Calu3 (cell line): ENCODE measurements around the gene C9orf43. TPM values are rescaled to one million over a fixed set of nuclear protein-coding genes. Genes with fewer than 3 reads are reported as not detected.

ENCODE experiments used
- BruUV-seq: library from RNA; stranded (reverse); fragments of 400-500 nt; replicated peaks from 2 replicates; lab custom pipeline; 2021; lab: Mats Ljungman, UMichigan
- CTCF ChIA-PET: fragments of 300-600 bp; sonication (Branson Sonifier 250); formaldehyde crosslinking; loops from one replicate; lab custom pipeline; 2022; ENCODE audit warnings: antibody characterized with exemption; lab: Charles Lee
- DNase-seq: peaks from one replicate; pipeline ENCODE4 v3.0.0; 2022
- H3K27ac Mint-ChIP-seq: one replicate; pipeline ENCODE4 v1.8.0; 2022; ENCODE audit warnings: mixed read lengths; ENCODE audit not compliant: unreplicated experiment
- H3K27me3 Mint-ChIP-seq: one replicate; pipeline ENCODE4 v1.8.0; 2022; ENCODE audit warnings: mixed read lengths; ENCODE audit not compliant: unreplicated experiment
- H3K36me3 Mint-ChIP-seq: one replicate; pipeline ENCODE4 v1.8.0; 2022; ENCODE audit warnings: mild to moderate bottlenecking, moderate library complexity, mixed read lengths; ENCODE audit not compliant: insufficient read depth, unreplicated experiment
- H3K4me1 Mint-ChIP-seq: one replicate; pipeline ENCODE4 v1.8.0; 2022; ENCODE audit warnings: mild to moderate bottlenecking, low read depth, mixed read lengths; ENCODE audit not compliant: unreplicated experiment
- H3K4me3 Mint-ChIP-seq: one replicate; pipeline ENCODE4 v1.8.0; 2022; ENCODE audit warnings: mild to moderate bottlenecking, low read depth, moderate library complexity, mixed read lengths; ENCODE audit not compliant: unreplicated experiment
- H3K9me3 Mint-ChIP-seq: one replicate; pipeline ENCODE4 v1.8.0; 2022; ENCODE audit warnings: low read depth, mixed read lengths; ENCODE audit not compliant: unreplicated experiment
- intact Hi-C: fragments of 100-400 bp; cut with micrococcal nuclease; formaldehyde crosslinking; loops from one replicate; pipeline ENCODE4 v1.10.0; 2022; ENCODE audit not compliant: unreplicated experiment
- total RNA-seq: library from RNA; stranded (reverse); gene quantifications from 2 replicates; pipeline ENCODE4 v1.2.3, GENCODE V29; 2022
- TF ChIP-seq, protein P1 (sequence below): fragments of 200-600 bp; IDR thresholded peaks from one replicate; pipeline ENCODE4 v1.8.0; 2022; ENCODE audit warnings: antibody characterized with exemption; ENCODE audit not compliant: unreplicated experiment

The C9orf43 gene
- total RNA-seq, 1 experiment from 2014 or later, result 0.33 TPM

DNA sequence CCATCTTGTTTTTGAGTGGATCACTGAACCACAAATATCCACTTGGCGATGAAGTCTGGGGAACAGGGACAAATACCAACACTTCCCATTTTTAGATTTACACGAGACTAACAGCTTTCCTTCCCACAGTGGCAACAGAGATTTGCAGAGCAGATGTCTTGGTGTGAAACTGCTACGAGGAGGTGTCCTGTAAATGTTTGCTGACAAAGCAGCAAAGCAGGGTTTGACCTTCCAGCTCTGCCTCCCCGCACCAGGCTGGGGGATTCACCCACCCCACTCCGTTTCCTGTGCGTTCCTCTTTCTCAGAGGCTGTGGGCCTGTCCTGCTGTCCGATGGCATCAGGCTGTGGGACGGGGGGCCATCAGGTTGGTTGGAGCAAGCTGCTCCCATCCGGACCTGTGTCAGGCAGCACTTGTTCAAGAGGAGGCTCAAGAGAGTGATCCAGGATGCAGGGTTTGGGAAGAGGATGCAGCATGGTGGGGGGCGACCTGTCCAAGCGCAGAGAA is 52.3 kb downstream of the C9orf43 start:
- H3K4me3 Mint-ChIP-seq, result peak overlapping the region; percentile 95

DNA sequence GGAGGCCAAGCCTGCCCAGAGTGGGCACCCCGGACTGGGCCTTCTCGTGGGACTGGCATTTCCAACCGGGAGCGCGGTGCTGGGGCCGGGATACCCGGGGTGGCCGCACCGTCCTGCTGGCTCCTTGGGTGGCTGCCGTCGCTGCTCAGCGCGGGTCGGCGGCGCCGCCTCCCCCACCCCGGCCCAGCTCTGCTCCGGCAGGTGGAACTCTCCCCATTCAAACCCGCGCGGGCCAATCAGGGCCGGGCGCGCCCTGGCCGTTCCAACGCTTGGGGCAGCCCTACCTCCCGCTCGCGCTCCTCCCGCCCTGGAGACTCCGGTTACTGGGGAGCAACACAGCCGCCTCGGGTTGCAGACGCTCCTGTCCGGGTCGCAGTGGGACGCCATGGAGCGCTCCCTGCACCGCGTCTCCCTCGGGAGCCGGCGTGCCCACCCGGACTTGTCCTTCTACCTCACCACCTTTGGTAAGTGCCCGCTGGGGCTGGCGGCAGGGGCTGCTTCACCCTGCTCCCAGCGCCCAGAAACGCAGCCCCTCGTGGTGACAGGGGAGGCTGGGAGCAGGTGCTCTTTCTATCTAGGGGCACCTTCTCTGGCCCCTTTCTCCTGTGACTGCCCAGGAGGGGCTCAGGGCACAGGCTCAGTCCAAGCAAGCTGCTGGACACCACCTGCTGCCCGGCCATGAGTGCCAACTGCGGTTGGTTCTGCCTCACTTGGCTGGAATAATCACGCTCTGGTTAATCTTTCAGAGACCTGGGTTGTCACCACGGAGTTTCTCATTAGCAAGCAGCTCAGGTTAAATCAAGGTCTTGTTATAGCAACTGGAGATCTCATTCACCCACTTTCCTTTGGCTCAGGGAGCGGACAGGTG is 53.1 kb downstream of the C9orf43 start, which contains the start of gene RGS3:
TSS of gene RGS3 (plus strand) at position 310 of the 868 bp plus-strand sequence. CDS start at position 386, 76 bp downstream.
- peak within 1 kb of the TSS; percentile 73 for H3K27ac Mint-ChIP-seq
- peaks cover 22% of the 10 kb centered on the region for H3K36me3 Mint-ChIP-seq
- no TSS peak for BruUV-seq
- CTCF ChIA-PET, result interaction anchor here (0.6 to 1.9 kb wide), 3 partner anchors 9 to 520 kb away, joined by 3 to 8 read pairs (median 4); no protein-coding TSS in a partner anchor
- DNase-seq, result peak; percentile 83
- H3K27me3 Mint-ChIP-seq, result no peaks in the 10 kb centered on the region
- peaks cover 34% of the 10 kb centered on the region for H3K4me1 Mint-ChIP-seq
- TF ChIP-seq, protein P1, sequence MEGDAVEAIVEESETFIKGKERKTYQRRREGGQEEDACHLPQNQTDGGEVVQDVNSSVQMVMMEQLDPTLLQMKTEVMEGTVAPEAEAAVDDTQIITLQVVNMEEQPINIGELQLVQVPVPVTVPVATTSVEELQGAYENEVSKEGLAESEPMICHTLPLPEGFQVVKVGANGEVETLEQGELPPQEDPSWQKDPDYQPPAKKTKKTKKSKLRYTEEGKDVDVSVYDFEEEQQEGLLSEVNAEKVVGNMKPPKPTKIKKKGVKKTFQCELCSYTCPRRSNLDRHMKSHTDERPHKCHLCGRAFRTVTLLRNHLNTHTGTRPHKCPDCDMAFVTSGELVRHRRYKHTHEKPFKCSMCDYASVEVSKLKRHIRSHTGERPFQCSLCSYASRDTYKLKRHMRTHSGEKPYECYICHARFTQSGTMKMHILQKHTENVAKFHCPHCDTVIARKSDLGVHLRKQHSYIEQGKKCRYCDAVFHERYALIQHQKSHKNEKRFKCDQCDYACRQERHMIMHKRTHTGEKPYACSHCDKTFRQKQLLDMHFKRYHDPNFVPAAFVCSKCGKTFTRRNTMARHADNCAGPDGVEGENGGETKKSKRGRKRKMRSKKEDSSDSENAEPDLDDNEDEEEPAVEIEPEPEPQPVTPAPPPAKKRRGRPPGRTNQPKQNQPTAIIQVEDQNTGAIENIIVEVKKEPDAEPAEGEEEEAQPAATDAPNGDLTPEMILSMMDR, result no peak
- peak within 1 kb of the TSS; percentile 95 for H3K4me3 Mint-ChIP-seq
- intact Hi-C loops, result no loop called here
- no peaks in the 10 kb centered on the region for H3K9me3 Mint-ChIP-seq

More for the DNA sequence above, 52.3 kb downstream of the C9orf43 start:
- CTCF ChIA-PET, result interaction anchor here (1.2 kb wide), 1 partner anchor 129 kb away, joined by 4 read pairs; no protein-coding TSS in a partner anchor
- H3K36me3 Mint-ChIP-seq, result peaks cover 22% of the 10 kb centered on the region
- no peak for DNase-seq
- H3K27ac Mint-ChIP-seq, result no peak overlapping the region
- H3K9me3 Mint-ChIP-seq, result no peaks in the 10 kb centered on the region
- intact Hi-C loops, result no loop called here
- no peaks in the 10 kb centered on the region for H3K27me3 Mint-ChIP-seq
- TF ChIP-seq, protein P1, result no peak
- H3K4me1 Mint-ChIP-seq, result peaks cover 26% of the 10 kb centered on the region
- no TSS peak for BruUV-seq

DNA sequence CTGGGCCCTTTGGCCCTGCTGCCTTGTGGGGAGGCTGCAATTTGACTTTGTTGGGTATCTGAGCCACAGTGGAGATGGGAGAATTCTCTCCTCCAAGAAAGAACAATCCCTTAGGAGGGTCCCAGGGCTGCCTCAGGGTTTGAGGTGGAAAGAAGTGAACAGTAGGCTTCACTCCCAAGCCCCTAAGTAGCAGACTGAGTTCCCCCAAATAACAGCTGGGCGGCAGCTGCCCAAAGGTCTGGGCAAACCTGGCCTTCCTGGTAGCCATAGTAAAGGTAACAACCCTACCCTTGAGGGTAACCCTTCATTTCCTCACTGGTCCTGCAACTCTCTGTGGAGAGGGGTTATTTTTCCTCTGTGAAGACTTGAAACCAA is 53.7 kb downstream of the C9orf43 start:
- peaks cover 22% of the 10 kb centered on the region for H3K36me3 Mint-ChIP-seq
- peak overlapping the region; percentile 95 for H3K4me3 Mint-ChIP-seq
- H3K27ac Mint-ChIP-seq, result peak overlapping the region; percentile 73
- intact Hi-C loops, result no loop called here
- TF ChIP-seq, protein P1, result no peak
- no peaks in the 10 kb centered on the region for H3K9me3 Mint-ChIP-seq
- CTCF ChIA-PET, result interaction anchor here (0.6 to 1.9 kb wide), 2 partner anchors 9 to 521 kb away, joined by 3 to 8 read pairs; no protein-coding TSS in a partner anchor
- no peak for DNase-seq
- no peaks in the 10 kb centered on the region for H3K27me3 Mint-ChIP-seq
- BruUV-seq, result TSS peak; percentile 31
- peaks cover 35% of the 10 kb centered on the region for H3K4me1 Mint-ChIP-seq

DNA sequence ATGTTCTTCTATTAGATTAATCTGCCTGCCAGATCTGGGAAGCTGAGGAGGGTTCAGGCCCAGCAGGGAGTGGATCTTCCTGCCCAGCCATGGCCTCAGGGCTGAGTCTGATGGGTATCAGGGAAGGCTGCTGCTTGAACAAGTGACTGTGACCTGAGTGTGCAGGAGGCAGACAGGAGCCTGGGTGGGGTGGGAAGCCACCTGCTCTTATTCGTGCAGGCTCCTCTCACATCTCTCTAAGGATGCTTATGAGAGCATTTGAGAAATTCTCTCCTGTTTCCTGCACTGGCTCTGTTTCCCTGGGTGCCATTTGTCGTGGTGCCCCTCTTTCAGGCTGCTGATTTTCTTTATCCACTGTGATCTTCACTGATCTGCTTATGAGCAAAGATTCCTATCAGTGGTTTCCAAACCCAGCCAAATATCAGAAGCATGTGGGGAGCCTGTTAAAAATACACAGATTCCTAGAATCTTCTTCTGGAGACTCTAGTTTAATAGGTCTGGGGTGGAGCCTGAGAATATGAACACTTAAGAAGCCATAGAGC is 55.1 kb downstream of the C9orf43 start:
- H3K9me3 Mint-ChIP-seq, result no peaks in the 10 kb centered on the region
- H3K4me3 Mint-ChIP-seq, result peak overlapping the region; percentile 95
- H3K36me3 Mint-ChIP-seq, result peaks cover 22% of the 10 kb centered on the region
- BruUV-seq, result no TSS peak
- no peak overlapping the region for H3K27ac Mint-ChIP-seq
- H3K4me1 Mint-ChIP-seq, result peaks cover 35% of the 10 kb centered on the region
- CTCF ChIA-PET, result interaction anchor here (0.5 to 0.7 kb wide), 2 partner anchors 144 to 832 kb away, joined by 3 read pairs; no protein-coding TSS in a partner anchor
- H3K27me3 Mint-ChIP-seq, result no peaks in the 10 kb centered on the region
- DNase-seq, result no peak
- intact Hi-C loops, result no loop called here
- TF ChIP-seq, protein P1, result no peak
